HEK293 (cell line): Measurements from ENCODE around the gene APPBP2.

Experiments used
- CTCF ChIA-PET: fragments of 350-600 bp; formaldehyde crosslinking; extraction: SDS; loops from one replicate; lab custom pipeline; 2021; ENCODE audit warnings: antibody characterized with exemption; lab: Yijun Ruan, JAX
- POLR2A ChIA-PET: fragments of 300-600 bp; formaldehyde crosslinking; extraction: SDS; loops from one replicate; lab custom pipeline; 2020; ENCODE audit warnings: antibody characterized with exemption, inconsistent platforms; lab: Yijun Ruan, JAX
- H3K27ac ChIP-seq: fragments of 200-500 bp; sonication (Bioruptor generic); 2 replicates; pipeline ENCODE4 v1.5.1; 2014; ENCODE audit warnings: low read depth, low read length, control low read depth, inconsistent platforms; ENCODE audit errors: extremely low read depth
- H3K36me3 ChIP-seq, 2 experiments: fragments of 200-500 bp in 1 of 2; sonication (Bioruptor generic) in 1 of 2; 1 replicate in 1 of 2; 2 replicates in 1 of 2; pipeline ENCODE4 v1.5.1; 2014 to 2017; ENCODE audit warnings: inconsistent platforms in 2 of 2, low read length in 2 of 2; ENCODE audit not compliant: control insufficient read depth in 2 of 2, insufficient read depth in 1 of 2
- H3K4me1 ChIP-seq: fragments of 200-500 bp; sonication (Bioruptor generic); 2 replicates; pipeline ENCODE4 v1.5.1; 2014; ENCODE audit warnings: mild to moderate bottlenecking, low read length, inconsistent platforms; ENCODE audit not compliant: control insufficient read depth, insufficient read depth
- H3K4me3 ChIP-seq: 2 replicates; pipeline ENCODE4 v1.5.1; 2011; ENCODE audit warnings: low read depth, mild to moderate bottlenecking, control low read depth, low read length, moderate library complexity
- H3K9me3 ChIP-seq: fragments of 200-500 bp; sonication (Bioruptor generic); 2 replicates; pipeline ENCODE4 v1.5.1; 2014; ENCODE audit warnings: low read depth, low read length, inconsistent platforms; ENCODE audit not compliant: control insufficient read depth, insufficient read depth
- BCL11A ChIP-seq: fragments of 450-650 bp; formaldehyde crosslinking; IDR thresholded peaks from 2 replicates; pipeline ENCODE4 v1.5.1; 2016; ENCODE audit warnings: low read depth, missing biosample characterization, missing genetic modification characterization
- BCL11B ChIP-seq: fragments of 450-650 bp; formaldehyde crosslinking; IDR thresholded peaks from 2 replicates; pipeline ENCODE4 v1.5.1; 2016; ENCODE audit warnings: low read depth, missing biosample characterization, missing genetic modification characterization
- GLI4 ChIP-seq: fragments of 450-650 bp; formaldehyde crosslinking; IDR thresholded peaks from 2 replicates; pipeline ENCODE4 v1.5.1; 2016; ENCODE audit warnings: missing biosample characterization, missing genetic modification characterization
- HOXA7 ChIP-seq: sonication (generic); formaldehyde crosslinking; IDR thresholded peaks from 2 replicates; pipeline ENCODE4 v1.8.1; 2022; ENCODE audit warnings: missing genetic modification reagents, borderline replicate concordance
- KLF10 ChIP-seq: fragments of 450-650 bp; IDR thresholded peaks from 2 replicates; pipeline ENCODE4 v1.5.1; 2018; ENCODE audit warnings: missing biosample characterization, mild to moderate bottlenecking, missing genetic modification characterization
- MEIS1 ChIP-seq: sonication (generic); formaldehyde crosslinking; IDR thresholded peaks from 2 replicates; pipeline ENCODE4 v1.8.1; 2022; ENCODE audit warnings: missing genetic modification reagents, mild to moderate bottlenecking, borderline replicate concordance
- PRDM1 ChIP-seq: fragments of 450-650 bp; formaldehyde crosslinking; IDR thresholded peaks from 2 replicates; pipeline ENCODE4; 2016; ENCODE audit warnings: missing biosample characterization, missing genetic modification characterization
- ZEB2 ChIP-seq: fragments of 450-650 bp; formaldehyde crosslinking; IDR thresholded peaks from 2 replicates; pipeline ENCODE4 v1.5.1; 2016; ENCODE audit warnings: missing biosample characterization, missing genetic modification characterization
- ZNF140 ChIP-seq: fragments of 450-650 bp; formaldehyde crosslinking; IDR thresholded peaks from 2 replicates; pipeline ENCODE4 v1.5.1; 2016; ENCODE audit warnings: missing biosample characterization, missing genetic modification characterization
- ZNF157 ChIP-seq: fragments of 450-650 bp; formaldehyde crosslinking; IDR thresholded peaks from 2 replicates; pipeline ENCODE4 v1.5.1; 2016; ENCODE audit warnings: missing biosample characterization, missing genetic modification characterization
- ZNF214 ChIP-seq: fragments of 450-650 bp; formaldehyde crosslinking; IDR thresholded peaks from 2 replicates; pipeline ENCODE4 v1.5.1; 2017; ENCODE audit warnings: missing biosample characterization, mild to moderate bottlenecking, missing genetic modification characterization, borderline replicate concordance
- ZNF274 ChIP-seq, 2 experiments: fragments of 200-500 bp in 1 of 2; fragments of 450-650 bp in 1 of 2; sonication (Bioruptor generic) in 1 of 2; formaldehyde crosslinking in 1 of 2; IDR thresholded peaks; 2 replicates each; pipeline versions ENCODE4 v1.5.1 to v1.6.1; 2014 to 2016; ENCODE audit warnings: borderline replicate concordance in 1 of 2, inconsistent platforms in 1 of 2, low read length in 1 of 2, missing biosample characterization in 1 of 2, missing genetic modification characterization in 1 of 2
- ZNF350 ChIP-seq: fragments of 450-650 bp; formaldehyde crosslinking; IDR thresholded peaks from 2 replicates; pipeline ENCODE4 v1.5.0; 2017; ENCODE audit warnings: missing biosample characterization, mild to moderate bottlenecking, missing genetic modification characterization
- ZNF473 ChIP-seq: fragments of 450-650 bp; formaldehyde crosslinking; IDR thresholded peaks from 2 replicates; pipeline ENCODE4 v1.5.1; 2017; ENCODE audit warnings: missing biosample characterization, missing genetic modification characterization
- ZNF548 ChIP-seq: fragments of 450-650 bp; formaldehyde crosslinking; IDR thresholded peaks from 2 replicates; pipeline ENCODE4 v1.5.1; 2016; ENCODE audit warnings: missing biosample characterization, missing genetic modification characterization
- ZNF621 ChIP-seq: fragments of 450-650 bp; formaldehyde crosslinking; IDR thresholded peaks from 2 replicates; pipeline ENCODE4 v1.5.1; 2017; ENCODE audit warnings: missing biosample characterization, missing genetic modification characterization
- ZNF701 ChIP-seq: fragments of 450-650 bp; formaldehyde crosslinking; IDR thresholded peaks from 2 replicates; pipeline ENCODE4 v1.5.1; 2016; ENCODE audit warnings: missing biosample characterization, missing genetic modification characterization
- ZNF747 ChIP-seq: fragments of 450-650 bp; formaldehyde crosslinking; IDR thresholded peaks from 2 replicates; pipeline ENCODE4 v1.5.1; 2016; ENCODE audit warnings: missing biosample characterization, missing genetic modification characterization
- ZNF792 ChIP-seq: fragments of 450-650 bp; formaldehyde crosslinking; IDR thresholded peaks from 2 replicates; pipeline ENCODE4 v1.5.1; 2016; ENCODE audit warnings: missing biosample characterization, missing genetic modification characterization
- TF ChIP-seq, protein P1 (sequence below): fragments of 450-650 bp; formaldehyde crosslinking; IDR thresholded peaks from 2 replicates; pipeline ENCODE4 v1.5.1; 2016; ENCODE audit warnings: missing biosample characterization, missing genetic modification characterization
- TF ChIP-seq, protein P2 (sequence below): fragments of 450-650 bp; formaldehyde crosslinking; IDR thresholded peaks from 2 replicates; pipeline ENCODE4 v1.5.1; 2016; ENCODE audit warnings: missing biosample characterization, missing genetic modification characterization

Gene APPBP2

DNA sequence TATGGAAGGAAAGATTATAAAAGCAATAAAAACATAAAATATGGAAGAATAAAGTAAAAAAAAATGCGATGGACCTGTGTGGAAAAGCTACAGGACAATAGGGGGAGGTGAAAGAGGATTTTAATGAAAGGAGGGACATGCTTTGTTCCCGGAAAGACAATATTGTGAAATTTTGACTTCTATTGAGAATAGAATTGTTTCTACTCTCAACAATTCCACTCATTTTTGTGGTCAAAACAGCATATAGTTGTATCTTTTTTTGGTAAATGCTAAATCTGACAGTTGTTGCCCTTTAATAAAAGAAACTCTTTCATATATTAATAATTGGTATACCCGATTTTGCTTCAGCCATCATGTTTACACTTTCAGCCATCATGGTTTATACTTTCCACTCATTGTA lies 22.9 kb upstream of the APPBP2 start:
- Histone ChIP-seq H3K9me3 (no peaks in the 10 kb centered on the region; the same call in 1 of the 2 replicates), H3K27ac (no peak overlapping the region), H3K4me3 (no peak overlapping the region), H3K4me1 (no peaks in the 10 kb centered on the region), H3K36me3 (no peaks in the 10 kb centered on the region; a peak in 1 of 3 replicates)
- CTCF ChIA-PET = interaction anchor here (2.6 kb wide), 1 partner anchor 21 kb away, joined by 10 read pairs; no protein-coding TSS in a partner anchor
- POLR2A ChIA-PET = interaction anchor here (0.7 kb wide), 2 partner anchors 13 to 55 kb away, joined by 4 to 7 read pairs; no protein-coding TSS in a partner anchor
- TF ChIP-seq ZNF747 (tag by site-specific recombination) (no peak), ZNF140 (tag by site-specific recombination) (peak; percentile 59; the same call in 1 of the 2 replicates)

DNA sequence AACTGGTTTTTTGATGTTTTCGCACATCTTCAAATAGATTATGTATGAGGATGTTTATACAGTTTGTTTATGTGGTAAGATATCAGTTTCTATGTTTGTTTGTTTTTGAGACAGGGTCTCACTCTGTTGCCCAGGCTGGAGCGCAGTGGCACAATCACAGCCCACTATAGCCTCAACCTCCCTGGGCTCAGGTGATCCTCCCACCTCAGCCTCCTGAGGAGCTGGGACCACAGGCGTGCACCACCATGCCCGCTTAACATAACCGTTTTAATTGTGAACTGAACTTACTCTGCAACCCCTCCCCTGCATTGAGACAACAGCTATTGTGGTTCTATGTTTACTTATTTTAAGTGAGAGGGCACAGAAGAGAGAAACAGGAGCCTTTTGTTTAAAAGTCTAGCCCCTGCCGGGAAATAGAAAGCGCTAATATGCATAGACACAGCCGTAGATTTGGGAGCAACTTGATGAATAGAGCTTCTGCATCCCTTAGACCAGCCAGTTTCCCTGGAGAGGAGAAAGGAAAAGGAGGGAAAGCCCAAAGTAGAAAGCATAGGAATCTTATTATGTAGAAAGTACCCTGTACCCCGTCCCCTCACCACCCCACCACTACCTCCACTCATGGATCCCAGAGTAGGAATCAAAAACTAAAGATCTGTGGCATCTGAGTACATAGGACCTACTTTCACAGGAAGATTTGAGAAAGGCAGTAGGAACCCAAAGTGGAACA lies 19.6 kb upstream of the APPBP2 start:
- POLR2A ChIA-PET = interaction anchor here (1.0 kb wide), 1 partner anchor 19 kb away, joined by 3 read pairs; the partner anchor contains the start of gene APPBP2

DNA sequence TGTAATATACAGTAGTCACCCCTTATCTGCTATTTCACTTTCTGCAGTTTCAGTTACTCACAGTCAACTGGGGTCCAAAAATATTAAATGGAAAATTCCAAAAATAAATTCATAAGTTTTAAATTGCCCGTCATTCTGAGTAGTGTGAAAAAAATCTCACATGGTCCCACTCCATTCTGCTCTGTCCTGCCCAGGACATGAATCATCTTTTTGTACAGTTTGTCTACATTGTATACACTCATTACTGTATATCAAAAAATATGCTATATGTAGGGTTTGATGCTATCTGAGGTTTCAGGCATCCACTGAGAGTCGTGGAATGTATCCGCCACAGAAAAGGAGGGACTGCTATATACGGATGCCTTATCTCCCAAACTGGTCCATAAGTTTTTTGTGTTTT lies 16.0 kb upstream of the APPBP2 start:
- H3K9me3 ChIP-seq = no peaks in the 10 kb centered on the region
- POLR2A ChIA-PET = no interaction called here
- TF ChIP-seq HOXA7 (CRISPR knock-in tag) (no peak), BCL11A (tag by site-specific recombination) (no peak), ZNF792 (tag by site-specific recombination) (no peak), ZEB2 (no peak), ZNF274 (IDR thresholded peaks at IDR 0.05; ENCODE audit: low read length) (no peak), ZNF274 (tag by site-specific recombination; IDR thresholded peaks at IDR 0.05; ENCODE audit: borderline replicate concordance) (no peak), KLF10 (no peak), GLI4 (tag by site-specific recombination) (no peak), BCL11B (tag by site-specific recombination) (no peak), ZNF214 (tag by site-specific recombination) (no peak), ZNF548 (tag by site-specific recombination) (no peak)
- TF ChIP-seq, protein P1, sequence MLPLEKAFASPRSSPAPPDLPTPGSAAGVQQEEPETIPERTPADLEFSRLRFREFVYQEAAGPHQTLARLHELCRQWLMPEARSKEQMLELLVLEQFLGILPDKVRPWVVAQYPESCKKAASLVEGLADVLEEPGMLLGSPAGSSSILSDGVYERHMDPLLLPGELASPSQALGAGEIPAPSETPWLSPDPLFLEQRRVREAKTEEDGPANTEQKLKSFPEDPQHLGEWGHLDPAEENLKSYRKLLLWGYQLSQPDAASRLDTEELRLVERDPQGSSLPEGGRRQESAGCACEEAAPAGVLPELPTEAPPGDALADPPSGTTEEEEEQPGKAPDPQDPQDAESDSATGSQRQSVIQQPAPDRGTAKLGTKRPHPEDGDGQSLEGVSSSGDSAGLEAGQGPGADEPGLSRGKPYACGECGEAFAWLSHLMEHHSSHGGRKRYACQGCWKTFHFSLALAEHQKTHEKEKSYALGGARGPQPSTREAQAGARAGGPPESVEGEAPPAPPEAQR (tag by site-specific recombination) = no peak
- no peaks in the 10 kb centered on the region for H3K4me1 ChIP-seq
- no peak overlapping the region for H3K27ac ChIP-seq
- H3K36me3 ChIP-seq = no peaks in the 10 kb centered on the region; a peak in 1 of 3 replicates
- CTCF ChIA-PET = interaction anchor here (0.7 kb wide), 1 partner anchor 14 kb away, joined by 3 read pairs; no protein-coding TSS in a partner anchor
- no peak overlapping the region for H3K4me3 ChIP-seq

More for the DNA sequence above, 19.6 kb upstream of the APPBP2 start:
- Histone ChIP-seq H3K9me3 (no peaks in the 10 kb centered on the region), H3K36me3 (no peaks in the 10 kb centered on the region; a peak in 1 of 3 replicates), H3K27ac (no peak overlapping the region), H3K4me1 (no peaks in the 10 kb centered on the region), H3K4me3 (no peak overlapping the region)
- CTCF ChIA-PET = interaction anchor here (0.5 kb wide), 1 partner anchor 60 kb away, joined by 3 read pairs; no protein-coding TSS in a partner anchor
- peak; percentile 78 for TF ChIP-seq PRDM1
- no peak for TF ChIP-seq ZNF621 (tag by site-specific recombination)

DNA sequence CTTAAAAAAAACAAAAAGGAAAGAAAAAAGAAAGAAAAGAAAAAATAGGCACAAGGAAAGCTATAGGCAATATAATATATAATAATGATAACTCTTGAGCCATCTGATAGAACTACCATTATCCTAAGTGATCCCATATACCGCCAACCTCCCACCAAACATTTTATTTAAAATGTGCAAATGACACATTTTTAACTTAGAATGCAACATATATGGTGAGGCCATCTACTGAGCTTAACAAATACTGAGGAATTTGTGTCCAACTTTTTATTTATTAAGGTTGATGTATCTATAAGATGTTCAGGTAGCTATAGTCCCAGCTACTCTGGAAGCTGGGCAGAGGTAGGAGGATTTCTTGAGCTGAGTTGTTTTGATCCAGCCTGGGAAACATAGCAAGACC lies 14.4 kb upstream of the APPBP2 start:
- CTCF ChIA-PET = interaction anchor here (1.1 kb wide), 1 partner anchor 29 kb away, joined by 4 read pairs; no protein-coding TSS in a partner anchor
- Histone ChIP-seq H3K27ac (no peak overlapping the region), H3K4me1 (no peaks in the 10 kb centered on the region), H3K4me3 (no peak overlapping the region), H3K9me3 (no peaks in the 10 kb centered on the region), H3K36me3 (no peaks in the 10 kb centered on the region; a peak in 1 of 3 replicates)
- TF ChIP-seq, protein P2, sequence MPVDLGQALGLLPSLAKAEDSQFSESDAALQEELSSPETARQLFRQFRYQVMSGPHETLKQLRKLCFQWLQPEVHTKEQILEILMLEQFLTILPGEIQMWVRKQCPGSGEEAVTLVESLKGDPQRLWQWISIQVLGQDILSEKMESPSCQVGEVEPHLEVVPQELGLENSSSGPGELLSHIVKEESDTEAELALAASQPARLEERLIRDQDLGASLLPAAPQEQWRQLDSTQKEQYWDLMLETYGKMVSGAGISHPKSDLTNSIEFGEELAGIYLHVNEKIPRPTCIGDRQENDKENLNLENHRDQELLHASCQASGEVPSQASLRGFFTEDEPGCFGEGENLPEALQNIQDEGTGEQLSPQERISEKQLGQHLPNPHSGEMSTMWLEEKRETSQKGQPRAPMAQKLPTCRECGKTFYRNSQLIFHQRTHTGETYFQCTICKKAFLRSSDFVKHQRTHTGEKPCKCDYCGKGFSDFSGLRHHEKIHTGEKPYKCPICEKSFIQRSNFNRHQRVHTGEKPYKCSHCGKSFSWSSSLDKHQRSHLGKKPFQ = no peak
- TF ChIP-seq PRDM1 (no peak), ZNF473 (tag by site-specific recombination) (no peak), MEIS1 (CRISPR knock-in tag) (no peak), ZNF350 (no peak), ZNF701 (no peak), ZNF157 (tag by site-specific recombination) (no peak)
- POLR2A ChIA-PET = no interaction called here
